Raji (cell line): ENCODE data around the gene RARB.

Source experiments
- POLR2A ChIP-seq: IDR thresholded peaks from 2 replicates; pipeline ENCODE4 v1.6.1; 2011; ENCODE audit warnings: low read depth, low read length, control low read depth; ENCODE audit not compliant: insufficient read depth

RARB gene

DNA sequence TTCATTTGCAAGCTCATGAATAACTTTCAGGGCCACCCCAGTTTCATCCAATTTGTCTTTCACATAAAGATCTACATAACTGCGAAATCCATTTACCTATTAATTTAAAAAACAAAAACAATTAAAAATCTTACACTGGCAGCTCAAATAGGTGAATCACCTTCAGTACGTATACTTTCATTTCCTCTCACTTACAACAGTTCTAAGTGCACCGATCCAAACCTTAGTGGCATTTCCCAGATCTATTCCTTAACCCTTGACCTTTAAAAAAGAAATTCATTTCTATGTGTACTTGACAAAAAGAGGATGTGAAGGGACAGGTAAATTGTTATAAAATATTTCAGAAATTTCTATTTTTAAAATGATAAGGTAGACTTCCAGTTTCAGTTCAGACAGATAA, 205.9 kb downstream of the RARB start:
- TF ChIP-seq POLR2A: no peak

DNA sequence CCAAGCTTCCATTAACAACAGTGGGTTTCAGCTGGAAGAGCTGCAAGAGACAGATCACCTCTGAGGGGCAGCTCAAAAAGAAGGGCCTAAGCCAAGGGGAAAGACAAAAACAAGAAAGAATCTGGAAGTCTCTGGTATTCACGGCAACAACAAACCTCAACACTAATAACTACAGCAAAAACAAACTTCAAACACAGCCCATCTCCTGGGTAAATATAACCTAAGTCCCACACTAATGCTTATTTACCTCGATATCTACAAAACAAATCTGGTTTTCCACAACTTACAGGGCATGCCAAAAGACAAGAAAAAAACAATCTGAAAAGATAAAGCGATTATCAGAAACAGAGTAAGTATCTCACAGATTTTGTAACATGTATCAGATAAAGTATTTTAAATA, 207.0 kb downstream of the RARB start:
- TF ChIP-seq POLR2A: no peak
